Transverse colon (tissue), 4 donors: ENCODE results near the gene EBF3.

Source experiments
- EP300 ChIP-seq: sonication (generic); formaldehyde crosslinking; IDR thresholded peaks from one replicate; pipeline ENCODE4 v1.6.1; 2017; ENCODE audit warnings: antibody characterized with exemption, low read depth
- POLR2A ChIP-seq: fragments of 450-650 bp; IDR thresholded peaks from one replicate; pipeline ENCODE4 v1.6.1; 2016; ENCODE audit warnings: antibody characterized with exemption, mild to moderate bottlenecking, moderate library complexity
- POLR2AphosphoS5 ChIP-seq, 3 donors: sonication (generic); formaldehyde crosslinking; IDR thresholded peaks; one replicate each; pipeline ENCODE4 v1.6.1; 2016; ENCODE audit warnings: antibody characterized with exemption in 3 of 3
- TF ChIP-seq, protein P1 (sequence below), 5 experiments: fragments of 200-600 bp in 3 of 5; fragments of 450-650 bp in 2 of 5; sonication (generic) in 3 of 5; IDR thresholded peaks; 1 replicate in 2 of 5; 2 replicates in 3 of 5; pipeline ENCODE4 v1.5.1; 2016 to 2017; ENCODE audit warnings: antibody characterized with exemption in 5 of 5, inconsistent platforms in 3 of 5, mild to moderate bottlenecking in 2 of 5, moderate library complexity in 1 of 5

DNA sequence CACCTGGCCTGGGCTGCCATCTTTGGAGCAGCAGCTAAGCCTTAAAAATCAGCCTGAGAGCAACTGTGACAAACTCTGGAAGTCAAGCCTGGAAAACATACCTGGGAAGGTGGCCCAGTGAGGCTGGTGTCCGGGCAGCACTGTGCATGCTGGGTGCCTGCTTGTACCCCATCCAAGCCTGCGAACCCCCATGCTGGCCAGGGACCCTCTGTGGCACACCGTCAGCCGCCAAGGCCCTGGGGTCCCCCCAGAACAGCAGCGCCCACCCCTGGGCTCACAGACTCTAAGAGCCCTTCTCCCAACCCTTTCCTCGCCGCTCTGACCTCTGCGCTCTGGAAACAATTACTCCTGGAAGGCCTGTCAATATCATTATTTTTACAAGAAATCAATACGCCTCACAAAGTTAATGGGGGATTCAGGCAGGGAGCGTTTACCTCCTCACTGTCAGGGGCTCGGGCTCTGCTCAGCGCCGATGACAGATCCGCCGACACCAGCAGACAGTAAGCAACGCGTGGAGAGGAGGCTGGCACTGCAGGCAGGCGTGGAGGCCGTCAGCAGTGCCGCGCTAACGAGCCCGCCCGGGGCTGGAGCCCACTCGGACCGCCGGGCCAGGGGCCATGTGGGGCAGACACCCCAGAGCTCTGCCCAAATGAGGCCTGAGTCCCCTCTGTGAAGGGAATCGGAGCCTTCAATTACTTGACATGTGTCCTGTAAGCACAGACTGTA is 54.4 kb downstream of the EBF3 start:
- no peak for TF ChIP-seq POLR2AphosphoS5 (IDR thresholded peaks at IDR 0.05)
- no peak for TF ChIP-seq POLR2A
- TF ChIP-seq, protein P1, sequence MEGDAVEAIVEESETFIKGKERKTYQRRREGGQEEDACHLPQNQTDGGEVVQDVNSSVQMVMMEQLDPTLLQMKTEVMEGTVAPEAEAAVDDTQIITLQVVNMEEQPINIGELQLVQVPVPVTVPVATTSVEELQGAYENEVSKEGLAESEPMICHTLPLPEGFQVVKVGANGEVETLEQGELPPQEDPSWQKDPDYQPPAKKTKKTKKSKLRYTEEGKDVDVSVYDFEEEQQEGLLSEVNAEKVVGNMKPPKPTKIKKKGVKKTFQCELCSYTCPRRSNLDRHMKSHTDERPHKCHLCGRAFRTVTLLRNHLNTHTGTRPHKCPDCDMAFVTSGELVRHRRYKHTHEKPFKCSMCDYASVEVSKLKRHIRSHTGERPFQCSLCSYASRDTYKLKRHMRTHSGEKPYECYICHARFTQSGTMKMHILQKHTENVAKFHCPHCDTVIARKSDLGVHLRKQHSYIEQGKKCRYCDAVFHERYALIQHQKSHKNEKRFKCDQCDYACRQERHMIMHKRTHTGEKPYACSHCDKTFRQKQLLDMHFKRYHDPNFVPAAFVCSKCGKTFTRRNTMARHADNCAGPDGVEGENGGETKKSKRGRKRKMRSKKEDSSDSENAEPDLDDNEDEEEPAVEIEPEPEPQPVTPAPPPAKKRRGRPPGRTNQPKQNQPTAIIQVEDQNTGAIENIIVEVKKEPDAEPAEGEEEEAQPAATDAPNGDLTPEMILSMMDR (IDR thresholded peaks at IDR 0.05): no peak
- TF ChIP-seq EP300: no peak
